Left renal cortex interstitium (tissue), 4 donors: Measurements from ENCODE around the gene SLC25A21. TPM values are rescaled to one million over a fixed set of nuclear protein-coding genes. Genes with fewer than 3 reads are reported as not detected.

Experiments used
- DNase-seq, 4 donors: peaks; one replicate each; pipeline ENCODE4 v3.0.0-alpha.2; 2013; ENCODE audit warnings: low read depth in 4 of 4, low spot score in 2 of 4, missing footprints in 1 of 4
- polyA plus RNA-seq, 4 donors: library from polyadenylated mRNA; unstranded; fragments of 120-200 nt; gene quantifications; one replicate each; pipeline ENCODE4 v1.2.1, GENCODE V29; 2013; ENCODE audit not compliant: insufficient read length in 4 of 4

SLC25A21 gene
- polyA plus RNA-seq, 4 donors = 2.3 to 4.4 (median 3.3) TPM

- DNase-seq = no peak
Observed at GRCh38 chr14:37051153-37051552, 121.3 kb downstream of the SLC25A21 start.

- no peak for DNase-seq
Observed at GRCh38 chr14:37048666-37049071, 123.7 kb downstream of the SLC25A21 start.

- no peak for DNase-seq
Observed at GRCh38 chr14:37047996-37048395, 124.4 kb downstream of the SLC25A21 start.

- DNase-seq = no peak
Observed at GRCh38 chr14:37047226-37047625, 125.2 kb downstream of the SLC25A21 start.

GRCh38 chr14:37046815-37047214 lies 125.6 kb downstream of the SLC25A21 start:
- DNase-seq = no peak

- no peak for DNase-seq
Observed at GRCh38 chr14:37045340-37046061, 126.9 kb downstream of the SLC25A21 start.

GRCh38 chr14:37037636-37038387 lies 134.6 kb downstream of the SLC25A21 start:
- no peak for DNase-seq

GRCh38 chr14:37036669-37037341 lies 135.6 kb downstream of the SLC25A21 start:
- DNase-seq = no peak

- DNase-seq = no peak
Observed at GRCh38 chr14:37035401-37035800, 137.0 kb downstream of the SLC25A21 start.

- DNase-seq = no peak
Observed at GRCh38 chr14:37034410-37035285, 137.8 kb downstream of the SLC25A21 start.

- DNase-seq = no peak
Observed at GRCh38 chr14:37032863-37033262, 139.5 kb downstream of the SLC25A21 start.

- DNase-seq = no peak
Observed at GRCh38 chr14:37027188-37027824, 145.1 kb downstream of the SLC25A21 start.

- no peak for DNase-seq
Observed at GRCh38 chr14:37023875-37024565, 148.4 kb downstream of the SLC25A21 start.

- DNase-seq = no peak
Observed at GRCh38 chr14:37021390-37021789, 151.0 kb downstream of the SLC25A21 start.

GRCh38 chr14:37019488-37019887 lies 152.9 kb downstream of the SLC25A21 start:
- DNase-seq = no peak

GRCh38 chr14:37018571-37019240 lies 153.7 kb downstream of the SLC25A21 start:
- DNase-seq = no peak

- no peak for DNase-seq
Observed at GRCh38 chr14:37013078-37013477, 159.3 kb downstream of the SLC25A21 start.

- no peak for DNase-seq
Observed at GRCh38 chr14:36998686-36999085, 173.7 kb downstream of the SLC25A21 start.

- no peak for DNase-seq
Observed at GRCh38 chr14:36997843-36998242, 174.6 kb downstream of the SLC25A21 start.
